ENCODE measurements around the gene RNF220. TPM values are rescaled to one million over a fixed set of nuclear protein-coding genes. Genes with fewer than 3 reads are reported as not detected.

The RNF220 gene
- total and polyA plus RNA-seq, 2 donors (not counting 3 experiments of a cell fraction or from before 2014, with no cell fraction given) = 62.7 to 66.6 TPM

GRCh38 chr1:44636688-44637598 lies 231.9 kb downstream of the RNF220 start:
- Histone ChIP-seq H3K4me2 (ENCODE audit: insufficient read depth, low read length) (no peak overlapping the region), H3K9ac (replicated peaks; ENCODE audit: extremely low read depth, insufficient read depth, low read length) (no peak overlapping the region), H3K27me3 (ENCODE audit: control insufficient read depth in 2 of 2, insufficient read depth in 2 of 2, low read length in 2 of 2) (no peaks in the 10 kb centered on the region), H3K4me1 (ENCODE audit: control insufficient read depth, extremely low read depth, insufficient read depth, low read length) (peaks cover 6% of the 10 kb centered on the region), H3K79me2 (ENCODE audit: control insufficient read depth, insufficient read depth, low read length) (peaks cover 21% of the 10 kb centered on the region), H3K9me3 (replicated peaks; ENCODE audit: control insufficient read depth, insufficient read depth, low read length) (no peaks in the 10 kb centered on the region), H3K9me1 (replicated peaks; ENCODE audit: control insufficient read depth, extremely low read depth, insufficient read depth, low read length) (no peaks in the 10 kb centered on the region), H4K20me1 (replicated peaks; ENCODE audit: control insufficient read depth, extremely low read depth, insufficient read depth, low read length) (no peaks in the 10 kb centered on the region), H2AFZ (ENCODE audit: low read depth, low read length) (no peak overlapping the region), H3K27ac (ENCODE audit: insufficient read depth, low read depth, low read length) (no peak overlapping the region), H3K36me3 (ENCODE audit: control insufficient read depth in 2 of 2, extremely low read depth in 1 of 2, insufficient read depth in 2 of 2, low read length in 2 of 2) (peaks cover 7 to 52% of the 10 kb centered on the region in 2 experiments), H3K4me3 (replicated peaks in 1 of 3; ENCODE audit: insufficient read depth in 1 of 3, low read depth in 1 of 3, low read length in 3 of 3) (no peak overlapping the region)
- dilution Hi-C loops (cut with MboI; ENCODE audit: extremely low pct_ligation_motif_present, low sequenced_read_pairs) (no loop called here), intact Hi-C loops (cut with micrococcal nuclease) (no loop called here)
- no peak for FAIRE-seq
- POLR2A ChIA-PET = no interaction called here
- CTCF ChIA-PET = interaction anchor here (1.4 kb wide), 1 partner anchor 15 kb away, joined by 6 read pairs; no protein-coding TSS in a partner anchor
- DNase-seq (ENCODE audit: low read depth, low spot score) = no peak
- TF ChIP-seq FOS (IDR thresholded peaks at IDR 0.05; ENCODE audit: borderline replicate concordance, insufficient read depth, low read length) = no peak
- TF ChIP-seq MAX (IDR thresholded peaks at IDR 0.05; ENCODE audit: insufficient read depth, insufficient read length) = no peak
- TF ChIP-seq POLR2A (IDR thresholded peaks at IDR 0.05; ENCODE audit: low read depth, low read length) = no peak
- BruUV-seq (replicated peaks) = no TSS peak

GRCh38 chr1:44637702-44638411 lies 232.8 kb downstream of the RNF220 start:
- ChIA-PET CTCF (interaction anchor here (1.4 to 6.1 kb wide), 2 partner anchors 14 kb away, joined by 6 to 48 read pairs; no protein-coding TSS in a partner anchor), POLR2A (no interaction called here)
- no TSS peak for BruUV-seq (replicated peaks)
- H3K4me1 ChIP-seq (ENCODE audit: control insufficient read depth, extremely low read depth, insufficient read depth, low read length) = peaks cover 3% of the 10 kb centered on the region
- peaks cover 7 to 55% of the 10 kb centered on the region in 2 experiments for H3K36me3 ChIP-seq (ENCODE audit: control insufficient read depth in 2 of 2, extremely low read depth in 1 of 2, insufficient read depth in 2 of 2, low read length in 2 of 2)
- FAIRE-seq = no peak
- no peak for DNase-seq (ENCODE audit: low read depth, low spot score)
- H3K9me1 ChIP-seq (replicated peaks; ENCODE audit: control insufficient read depth, extremely low read depth, insufficient read depth, low read length) = no peaks in the 10 kb centered on the region
- peaks cover 19% of the 10 kb centered on the region for H3K79me2 ChIP-seq (ENCODE audit: control insufficient read depth, insufficient read depth, low read length)
- TF ChIP-seq POLR2A (IDR thresholded peaks at IDR 0.05; ENCODE audit: low read depth, low read length) (no peak), FOS (IDR thresholded peaks at IDR 0.05; ENCODE audit: borderline replicate concordance, insufficient read depth, low read length) (no peak), POLR2AphosphoS5 (IDR thresholded peaks at IDR 0.05; ENCODE audit: insufficient read depth, low read depth, low read length) (no peak), JUN (IDR thresholded peaks at IDR 0.05; ENCODE audit: borderline replicate concordance, insufficient read depth, insufficient read length, low read depth) (no peak), EZH2 (IDR thresholded peaks at IDR 0.05; ENCODE audit: borderline replicate concordance, low read depth, low read length, severe bottlenecking) (no peak), MYC (IDR thresholded peaks at IDR 0.05; ENCODE audit: low read depth, low read length) (no peak), MAX (IDR thresholded peaks at IDR 0.05; ENCODE audit: insufficient read depth, insufficient read length) (no peak), CTCF (IDR thresholded peaks at IDR 0.05; ENCODE audit: extremely low read depth in 1 of 2, insufficient read depth in 1 of 2, low read depth in 1 of 2, low read length in 2 of 2) (no peak), GATA2 (IDR thresholded peaks at IDR 0.05; ENCODE audit: insufficient read depth, insufficient read length, low read depth, low read length) (no peak)
- no peak overlapping the region for H3K4me3 ChIP-seq (replicated peaks in 1 of 3; ENCODE audit: insufficient read depth in 1 of 3, low read depth in 1 of 3, low read length in 3 of 3)
- H3K27ac ChIP-seq (ENCODE audit: insufficient read depth, low read depth, low read length) = no peak overlapping the region
- no peaks in the 10 kb centered on the region for H4K20me1 ChIP-seq (replicated peaks; ENCODE audit: control insufficient read depth, extremely low read depth, insufficient read depth, low read length)
- no peak overlapping the region for H3K4me2 ChIP-seq (ENCODE audit: insufficient read depth, low read length)
- no peak overlapping the region for H2AFZ ChIP-seq (ENCODE audit: low read depth, low read length)
- H3K27me3 ChIP-seq (ENCODE audit: control insufficient read depth in 2 of 2, insufficient read depth in 2 of 2, low read length in 2 of 2) = no peaks in the 10 kb centered on the region
- dilution Hi-C loops (cut with MboI; ENCODE audit: extremely low pct_ligation_motif_present, low sequenced_read_pairs) (no loop called here), intact Hi-C loops (cut with micrococcal nuclease) (no loop called here)
- no peak overlapping the region for H3K9ac ChIP-seq (replicated peaks; ENCODE audit: extremely low read depth, insufficient read depth, low read length)
- no peaks in the 10 kb centered on the region for H3K9me3 ChIP-seq (replicated peaks; ENCODE audit: control insufficient read depth, insufficient read depth, low read length)
